ENCODE results near the gene ADD1.

Gene ADD1

GRCh38 chr4:2812612-2813354 is 30.9 kb upstream of the ADD1 start:
- DNase-seq (ENCODE audit: low read depth), result no peak
- H3K4me3 ChIP-seq (ENCODE audit: low read length), result no peak overlapping the region

DNA sequence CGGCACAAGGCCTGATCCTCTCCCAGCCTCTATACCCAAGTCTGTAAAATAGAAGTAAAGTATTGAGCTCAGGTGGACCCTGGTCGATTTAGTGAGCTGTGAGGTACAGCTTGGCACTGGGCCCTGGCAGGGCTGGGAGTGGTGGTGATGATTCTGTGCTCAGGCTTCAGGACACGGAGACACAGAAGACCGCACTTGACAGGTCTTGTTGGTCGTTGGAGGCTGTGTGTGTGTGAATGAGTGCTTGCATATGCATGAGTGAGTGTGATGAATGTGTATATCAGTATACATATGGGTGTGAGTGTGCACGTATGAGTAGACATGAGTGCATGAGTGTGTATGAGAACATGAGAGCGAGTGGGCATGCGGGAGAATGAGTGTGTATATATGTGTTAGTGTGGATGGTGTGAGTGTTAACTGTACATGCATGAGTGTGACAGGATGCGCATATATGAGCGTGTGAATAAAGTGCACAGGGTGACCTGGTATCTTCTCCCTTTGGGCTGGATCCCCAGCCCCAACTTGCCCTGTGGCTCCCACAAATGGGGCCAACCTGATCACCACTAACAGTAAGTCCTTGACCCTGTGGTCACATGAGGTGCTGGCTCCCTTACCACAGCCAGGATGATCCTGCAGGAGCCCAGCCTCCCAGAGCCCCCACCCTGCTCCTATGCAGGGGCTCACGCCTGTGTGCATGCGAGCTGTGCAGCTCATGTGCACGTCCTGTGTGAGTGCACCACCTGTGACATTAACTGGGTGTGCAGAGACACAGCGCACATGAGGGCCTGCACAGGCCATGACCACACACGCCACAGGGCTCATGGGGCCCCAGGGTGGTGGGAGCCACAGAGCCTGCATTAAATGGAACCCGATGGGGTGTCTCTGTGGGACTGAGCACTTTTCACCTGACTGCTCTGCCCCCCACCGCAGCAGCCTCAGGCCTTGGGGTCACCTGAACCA is 29.9 kb upstream of the ADD1 start:
- H3K4me3 ChIP-seq (ENCODE audit: low read length), result no peak overlapping the region
- DNase-seq (ENCODE audit: low read depth), result no peak
- TF ChIP-seq CTCF (IDR thresholded peaks at IDR 0.05; ENCODE audit: insufficient read depth, low read depth, low read length, missing control alignments), result no peak

More at GRCh38 chr4:2812612-2813354, 30.9 kb upstream of the ADD1 start:
- no peak for TF ChIP-seq CTCF (IDR thresholded peaks at IDR 0.05; ENCODE audit: insufficient read depth, low read depth, low read length, missing control alignments)

DNA sequence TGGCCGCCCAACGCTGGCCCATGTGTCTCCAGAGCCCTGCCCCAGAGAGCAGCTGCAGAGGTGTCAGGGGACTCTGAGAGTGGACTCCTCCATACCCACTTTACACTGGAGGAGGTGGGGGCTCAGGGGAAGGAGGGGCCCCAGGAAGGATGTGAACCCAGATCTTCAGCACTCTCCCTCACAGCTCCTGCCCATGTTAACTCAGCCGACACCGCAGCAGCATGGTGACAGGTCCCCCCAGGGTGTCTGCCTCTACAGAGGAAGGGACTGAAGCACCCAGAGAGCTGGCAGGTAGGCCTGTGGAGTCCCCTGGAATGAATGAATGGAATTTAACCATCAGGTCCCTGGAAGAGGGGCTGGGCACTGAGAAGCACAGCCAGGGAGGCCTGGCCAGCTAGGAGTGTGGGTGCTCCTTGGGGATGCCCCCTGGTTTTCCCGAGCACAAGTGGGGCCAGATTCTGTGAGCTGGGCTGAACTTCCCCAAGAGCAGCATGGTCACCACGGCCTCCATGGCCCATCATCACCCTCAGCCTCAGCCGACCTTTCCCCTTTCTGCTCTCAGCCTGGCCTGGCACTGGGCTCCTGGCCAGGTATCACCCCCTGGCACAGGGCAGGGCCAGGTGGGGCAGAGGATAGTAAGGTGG is 28.9 kb upstream of the ADD1 start:
- H3K4me3 ChIP-seq (ENCODE audit: low read length), result no peak overlapping the region
- no peak for TF ChIP-seq CTCF (IDR thresholded peaks at IDR 0.05; ENCODE audit: insufficient read depth, low read depth, low read length, missing control alignments)

DNA sequence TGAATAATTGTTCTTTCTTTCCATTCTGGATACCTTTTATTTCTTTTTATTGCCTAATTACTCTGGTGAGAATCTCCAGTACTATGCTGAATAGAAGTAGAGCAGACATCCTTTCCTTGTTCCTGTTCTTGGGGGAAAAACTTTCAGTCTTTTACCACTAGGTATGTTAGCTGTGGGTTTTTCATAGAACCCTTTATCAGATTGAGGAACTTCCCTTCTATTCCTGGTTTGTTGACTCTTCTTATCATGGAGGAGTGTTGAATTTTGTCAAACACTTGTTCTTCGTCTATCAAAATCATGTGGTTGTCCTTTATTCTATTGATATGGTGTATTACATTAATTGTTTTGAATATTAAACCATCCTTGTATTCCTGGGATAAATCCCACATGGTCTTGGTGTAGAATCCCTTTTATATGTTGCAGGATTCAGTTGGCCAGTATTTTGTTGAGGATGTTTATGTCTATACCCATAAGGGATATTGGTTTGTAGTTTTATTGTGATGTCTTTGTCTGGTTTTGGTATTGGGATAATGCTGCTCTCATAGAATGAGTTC is 27.2 kb upstream of the ADD1 start:
- no peak overlapping the region for H3K4me3 ChIP-seq (ENCODE audit: low read length)
- no peak for DNase-seq (ENCODE audit: low read depth)
- TF ChIP-seq CTCF (IDR thresholded peaks at IDR 0.05; ENCODE audit: insufficient read depth, low read depth, low read length, missing control alignments), result no peak

More for the DNA sequence above, 28.9 kb upstream of the ADD1 start:
- no peak for DNase-seq (ENCODE audit: low read depth)

- no peak overlapping the region for H3K4me3 ChIP-seq (ENCODE audit: low read length)
Observed at GRCh38 chr4:2817137-2817536, 26.5 kb upstream of the ADD1 start.

More at GRCh38 chr4:2817137-2817536, 26.5 kb upstream of the ADD1 start:
- no peak for DNase-seq (ENCODE audit: low read depth)
- no peak for TF ChIP-seq CTCF (IDR thresholded peaks at IDR 0.05; ENCODE audit: insufficient read depth, low read depth, low read length, missing control alignments)
